Activated CD8-positive, alpha-beta memory T cell treated with anti-CD3 and anti-CD28 coated beads, Interleukin-2, amount 50 U/mL, for 4 hours (primary cell): ENCODE results near the gene SLC25A53.

Source experiments
- DNase-seq: peaks from one replicate; pipeline ENCODE4 v3.0.0-alpha.2; 2020

Gene SLC25A53, protein sequence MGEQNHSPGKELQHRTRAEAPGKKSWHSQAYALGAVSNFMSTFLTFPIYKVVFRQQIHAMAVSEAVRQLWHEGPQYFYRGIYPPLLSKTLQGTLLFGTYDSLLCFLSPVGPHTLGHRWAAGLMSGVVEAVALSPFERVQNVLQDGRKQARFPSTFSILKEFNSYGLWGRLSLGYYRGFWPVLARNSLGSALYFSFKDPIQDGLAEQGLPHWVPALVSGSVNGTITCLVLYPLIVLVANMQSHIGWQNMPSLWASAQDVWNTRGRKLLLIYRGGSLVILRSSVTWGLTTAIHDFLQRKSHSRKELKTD

DNA sequence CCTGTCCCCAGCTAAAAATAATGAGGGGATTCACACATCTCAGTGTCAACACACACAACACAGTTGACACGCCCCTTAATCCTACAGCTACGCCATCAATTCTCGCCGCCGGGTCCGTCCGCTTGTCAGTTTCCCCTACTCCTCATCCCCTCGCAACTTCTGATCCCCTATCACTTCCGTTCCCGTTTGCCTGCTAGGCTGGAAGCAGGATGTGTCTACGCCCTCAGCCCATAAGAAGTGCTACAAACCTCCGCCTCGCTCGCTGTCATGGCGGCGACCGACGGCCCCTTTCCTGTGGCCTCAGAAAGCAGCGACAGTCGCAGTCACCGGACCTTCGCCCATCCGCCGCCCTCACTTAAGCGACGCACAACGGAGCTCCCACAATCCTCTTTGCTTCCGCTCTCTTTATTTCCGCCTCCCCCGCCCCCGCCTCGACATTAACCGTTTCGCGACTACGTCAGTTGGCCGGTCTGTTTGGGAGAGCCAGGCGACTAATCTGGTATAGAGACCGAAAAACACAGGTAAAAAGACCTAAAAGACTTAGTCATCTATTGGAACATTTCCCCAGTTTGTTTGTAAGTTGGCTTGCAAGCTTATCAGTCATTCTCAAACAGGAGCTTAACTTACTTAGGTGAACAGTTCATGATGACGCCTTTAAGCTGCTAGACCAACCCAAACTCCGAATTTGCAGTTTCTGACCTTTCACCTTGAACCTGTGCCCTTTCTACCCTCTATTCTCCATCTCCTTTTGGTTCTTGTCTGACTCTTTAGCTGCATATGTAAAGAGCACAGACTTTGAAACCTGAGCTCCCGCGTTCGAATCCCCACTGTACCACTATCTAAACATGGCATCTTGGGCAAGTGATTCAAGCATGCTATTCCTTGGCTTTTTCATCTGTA, at the start of gene SLC25A53:
Gene SLC25A53 (minus strand): TSS at position 380 of the 900 bp plus-strand sequence. CDS start 51,752 bp downstream, outside the sequence.
- peak; percentile 65 for DNase-seq

GRCh38 chrX:104205548-104205947, 48.7 kb upstream of the SLC25A53 start:
- no peak for DNase-seq

- DNase-seq, result no peak
Measured at GRCh38 chrX:104195489-104196084, 38.8 kb upstream of the SLC25A53 start.

GRCh38 chrX:104195013-104195412, 38.2 kb upstream of the SLC25A53 start:
- DNase-seq, result no peak

DNA sequence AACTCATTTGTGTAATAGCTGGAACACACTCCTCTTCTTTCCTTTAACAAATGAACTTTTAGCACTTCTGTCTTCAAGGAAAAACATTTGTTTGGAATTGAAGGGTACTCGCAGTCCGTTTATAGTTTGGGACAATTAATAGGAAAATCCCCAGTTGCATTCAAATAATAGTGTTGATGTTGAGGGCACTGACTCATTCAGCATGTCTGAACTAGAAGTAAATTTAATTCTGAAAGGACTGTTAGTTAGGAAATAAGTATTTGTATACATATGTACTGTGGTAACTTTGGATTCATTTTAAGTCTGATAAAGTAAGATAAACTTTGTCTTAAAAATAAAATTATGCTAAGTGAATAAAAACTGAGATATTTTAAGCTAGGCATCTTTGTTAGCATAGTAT, 36.7 kb upstream of the SLC25A53 start:
- DNase-seq, result no peak

- no peak for DNase-seq
Measured at GRCh38 chrX:104189837-104190236, 33.0 kb upstream of the SLC25A53 start.

DNA sequence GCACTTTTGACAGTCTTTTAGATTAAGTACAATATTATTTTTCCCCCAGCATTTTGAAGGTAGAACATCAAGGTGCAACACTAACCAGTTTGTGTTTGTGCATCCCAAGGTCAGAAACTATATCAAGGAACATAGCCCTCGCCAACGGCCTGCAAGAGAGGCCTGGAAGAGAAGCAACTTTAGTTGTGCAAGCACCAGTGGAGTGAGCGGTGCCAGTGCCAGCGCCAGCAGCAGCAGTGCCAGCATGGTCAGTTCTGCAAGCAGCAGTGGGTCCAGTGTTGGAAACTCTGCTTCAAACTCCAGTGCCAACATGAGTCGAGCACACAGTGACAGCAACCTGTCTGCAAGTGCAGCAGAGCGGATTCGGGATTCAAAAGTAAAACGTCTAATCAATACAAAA, 31.1 kb upstream of the SLC25A53 start:
- no peak for DNase-seq

DNA sequence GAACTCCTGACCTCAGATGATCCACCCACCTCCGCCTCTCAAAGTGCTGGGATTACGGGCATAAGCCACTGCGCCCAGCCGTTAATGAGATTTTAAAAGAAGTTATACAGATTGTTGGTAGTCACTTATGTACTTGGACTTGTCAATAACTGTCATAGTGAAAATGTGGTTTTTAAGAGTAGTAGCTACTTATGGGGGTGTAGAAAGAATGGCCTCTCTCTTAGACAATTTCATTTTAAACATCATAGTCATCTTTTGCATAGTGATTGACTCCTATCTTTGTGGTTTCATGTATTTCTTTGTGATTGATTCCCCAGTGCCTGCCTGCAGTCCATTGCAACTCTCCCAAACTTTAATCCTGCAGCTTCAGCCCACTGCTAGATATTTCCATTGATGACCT, 26.9 kb upstream of the SLC25A53 start:
- DNase-seq, result no peak

- no peak for DNase-seq
Measured at GRCh38 chrX:104173841-104174240, 17.0 kb upstream of the SLC25A53 start.

DNA sequence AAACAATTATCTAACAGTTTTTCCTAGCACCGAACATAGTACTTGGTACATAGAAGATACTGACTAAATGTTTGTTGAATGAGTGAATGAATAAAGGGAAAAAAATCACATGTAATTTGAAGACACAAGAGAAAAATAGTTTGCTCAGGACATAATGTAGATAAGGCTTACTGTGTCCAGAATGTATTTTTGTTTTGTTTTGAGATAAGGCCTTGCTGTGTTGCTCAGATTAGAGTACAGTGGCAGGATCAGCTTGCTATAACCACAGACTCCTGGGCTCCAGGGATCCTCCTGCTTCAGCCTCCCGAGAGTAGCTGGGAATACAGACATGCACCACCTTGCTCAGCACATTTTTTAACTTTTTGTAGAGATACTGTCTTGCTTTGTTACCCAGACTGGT, 16.0 kb upstream of the SLC25A53 start:
- no peak for DNase-seq

GRCh38 chrX:104172121-104172520, 15.3 kb upstream of the SLC25A53 start:
- DNase-seq, result no peak

- no peak for DNase-seq
Measured at GRCh38 chrX:104168127-104168526, 11.3 kb upstream of the SLC25A53 start.

DNA sequence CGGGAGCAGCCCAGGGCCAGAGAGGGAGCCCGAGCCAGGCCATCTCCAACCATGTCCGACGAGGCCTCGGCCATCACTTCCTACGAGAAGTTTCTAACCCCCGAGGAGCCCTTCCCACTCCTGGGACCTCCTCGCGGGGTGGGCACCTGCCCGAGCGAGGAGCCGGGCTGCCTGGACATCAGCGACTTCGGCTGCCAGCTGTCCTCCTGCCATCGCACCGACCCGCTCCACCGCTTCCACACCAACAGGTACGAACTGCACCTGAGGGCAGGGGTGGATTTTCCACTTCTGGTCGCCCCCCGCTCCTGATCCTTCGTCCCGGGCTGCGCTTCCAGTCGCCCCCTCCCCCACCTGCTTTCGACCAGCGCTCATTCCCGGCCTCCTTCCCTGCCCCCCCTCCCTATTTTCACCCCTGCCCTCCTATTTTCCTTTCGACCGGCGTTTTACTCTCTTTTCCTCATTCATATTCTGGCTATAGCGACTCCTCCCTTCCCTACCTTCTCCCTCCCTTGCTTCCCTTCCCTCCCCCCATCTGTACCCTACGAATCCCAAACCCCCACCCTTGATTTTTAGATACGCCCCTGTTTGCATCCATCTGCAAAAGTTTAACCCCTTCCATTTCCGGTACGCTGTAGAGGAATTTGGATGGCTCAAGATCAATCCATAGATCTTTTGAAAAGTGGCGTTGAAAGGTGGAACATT, 10.1 kb upstream of the SLC25A53 start:
- DNase-seq, result no peak

GRCh38 chrX:104165894-104166734, 9.3 kb upstream of the SLC25A53 start, which contains the start of gene FAM199X:
Gene FAM199X, plus strand, starts transcription at chrX:104166453. Its CDS starts 333 bp downstream, at chrX:104166786.
- peak; percentile 80 for DNase-seq

GRCh38 chrX:104151037-104151436, 5.8 kb downstream of the SLC25A53 start:
- no peak for DNase-seq

DNA sequence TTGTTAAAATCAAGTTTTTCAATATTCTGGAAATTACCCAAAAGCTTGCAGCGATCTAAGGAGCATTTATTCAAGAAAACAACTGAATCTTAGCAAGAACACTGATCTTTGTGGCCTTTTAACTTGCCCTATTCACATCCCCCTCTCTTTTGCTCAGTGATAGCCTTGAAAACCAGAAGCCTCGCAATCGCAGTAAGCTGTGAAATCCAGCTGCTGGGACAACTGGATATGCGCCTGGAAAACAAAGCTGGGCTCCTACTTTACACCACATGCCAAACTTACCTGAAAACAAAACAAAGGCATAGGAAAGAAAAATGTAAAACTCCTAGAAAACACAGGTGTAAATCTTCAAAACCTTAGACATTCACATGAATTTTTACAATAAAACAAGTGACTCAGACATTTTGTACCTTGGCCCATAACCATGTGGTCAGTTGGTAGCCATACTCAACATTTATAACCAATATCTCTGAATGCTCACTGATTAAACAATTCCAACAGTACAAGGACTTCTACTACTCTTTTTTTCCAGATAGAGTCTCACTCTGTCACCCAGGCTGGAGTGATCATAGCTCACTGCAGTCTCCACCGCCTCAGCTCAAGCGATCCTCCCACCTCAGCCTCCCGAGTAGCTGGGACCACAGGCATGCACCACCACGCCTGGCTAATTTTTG, 15.6 kb downstream of the SLC25A53 start:
- DNase-seq, result no peak

DNA sequence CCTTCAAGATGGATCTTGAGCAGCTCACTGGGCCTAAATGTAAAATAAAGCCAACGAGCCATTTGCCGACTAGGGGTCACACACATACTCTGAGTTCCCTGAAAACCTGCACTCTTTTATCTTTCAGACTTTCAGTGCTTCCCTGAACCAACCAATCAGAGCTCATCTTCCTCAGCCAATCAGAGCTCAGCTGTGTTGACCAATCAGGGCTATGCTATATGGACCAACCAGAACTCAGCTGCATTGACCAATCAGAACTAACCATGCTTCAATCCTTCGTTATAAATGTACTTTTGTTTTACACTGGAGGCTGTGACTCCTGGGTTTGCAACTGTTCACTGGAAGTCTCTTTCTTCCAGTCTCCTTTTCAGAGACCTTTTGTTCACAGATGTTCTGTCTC, 19.3 kb downstream of the SLC25A53 start:
- no peak for DNase-seq

- peak; percentile 52 for DNase-seq
Measured at GRCh38 chrX:104136241-104137019, 20.4 kb downstream of the SLC25A53 start.

DNA sequence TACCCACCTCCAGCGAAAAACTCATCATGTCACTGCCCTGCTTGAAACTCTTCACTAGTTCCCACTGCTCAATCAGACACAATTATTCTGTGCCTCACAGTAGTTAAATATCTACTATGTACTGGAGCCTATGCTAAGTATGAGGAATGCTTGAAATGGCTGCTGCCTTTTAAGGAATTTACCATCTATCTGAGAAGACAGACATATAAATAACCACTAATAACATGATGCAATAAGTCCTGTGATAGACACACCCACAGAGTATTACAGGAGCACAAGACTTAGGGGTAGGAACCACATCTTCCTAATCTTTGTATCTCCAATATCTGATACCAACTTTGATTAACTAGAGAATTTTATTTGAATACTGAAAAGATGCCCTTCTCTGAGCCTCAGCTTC, 21.1 kb downstream of the SLC25A53 start:
- no peak for DNase-seq

DNA sequence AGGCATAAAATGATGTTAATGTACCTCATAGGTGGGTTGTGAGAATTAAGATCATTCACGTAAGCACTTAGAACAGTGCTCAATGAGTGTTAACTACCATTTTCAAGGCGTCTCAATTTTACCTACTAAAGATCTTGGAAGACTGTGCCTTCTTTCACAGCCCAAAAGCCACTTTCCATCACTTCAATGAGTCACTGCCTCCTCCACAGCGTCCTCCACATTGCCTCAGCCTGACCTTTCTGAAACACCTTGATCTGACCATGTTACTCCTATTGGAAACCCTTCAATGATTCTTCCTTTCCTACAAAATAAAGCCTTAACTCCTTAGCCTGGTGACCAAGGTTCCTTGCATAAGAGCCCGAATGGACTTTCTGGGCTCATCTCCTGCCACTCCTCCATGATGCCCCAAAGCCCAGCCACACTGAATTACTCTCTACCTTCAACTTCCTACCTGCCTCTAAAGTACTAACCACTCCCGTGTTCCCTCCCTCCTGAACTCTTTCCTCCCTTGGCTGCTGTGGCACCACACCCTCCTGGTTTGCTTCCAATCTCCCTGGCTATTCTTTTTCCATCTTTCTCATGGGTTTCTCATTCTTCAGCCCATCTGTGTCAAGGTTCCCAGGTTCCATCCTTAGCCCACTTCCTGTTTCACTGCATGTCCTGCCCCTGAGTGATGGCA, 22.1 kb downstream of the SLC25A53 start:
- no peak for DNase-seq
